ENCODE results near the gene BNC2. TPM values are rescaled to one million over a fixed set of nuclear protein-coding genes. Genes with fewer than 3 reads are reported as not detected.

BNC2 gene
- total and polyA plus RNA-seq, 4 experiments from 2014 or later = not detected

DNA sequence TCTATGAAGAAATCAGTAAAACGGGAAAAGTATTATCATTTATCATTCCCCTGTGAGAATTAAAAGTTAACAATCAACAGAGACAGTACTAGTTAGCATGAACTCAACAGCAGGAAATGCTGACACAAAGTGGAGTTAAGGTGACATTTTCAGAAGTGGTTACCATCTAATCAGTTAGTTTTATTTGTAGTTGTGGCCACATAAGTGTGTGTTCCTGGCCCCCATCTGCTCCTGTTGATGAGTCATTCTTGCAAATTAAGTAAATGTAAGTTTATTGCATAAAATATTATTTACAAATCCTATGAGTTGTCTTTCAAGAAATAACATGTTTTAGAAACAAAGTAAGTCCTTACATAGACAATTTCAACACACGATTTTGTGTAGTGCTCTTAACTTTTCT lies 8.9 kb upstream of the BNC2 start:
- Histone ChIP-seq H3K27ac (ENCODE audit: low read depth, low read length) (no peak overlapping the region), H3K27me3 (ENCODE audit: insufficient read depth, low read length) (no peaks in the 10 kb centered on the region), H3K9me3 (ENCODE audit: control insufficient read depth in 1 of 2, low read length in 2 of 2) (peaks cover 0 to 4% of the 10 kb centered on the region in 2 donors), H3K36me3 (ENCODE audit: insufficient read depth, low read length) (no peaks in the 10 kb centered on the region), H3K4me3 (ENCODE audit: low read length in 2 of 2) (no peak overlapping the region), H3K4me1 (ENCODE audit: insufficient read depth, low read length) (no peaks in the 10 kb centered on the region)
- POLR2A ChIA-PET (ENCODE audit: partially characterized antibody) = no interaction called here
- H3K4me1 Mint-ChIP-seq = no peaks in the 10 kb centered on the region
- CTCF ChIA-PET (ENCODE audit: partially characterized antibody) = no interaction called here
- H3K9me3 Mint-ChIP-seq = peaks cover 2 to 29% (median 8%) of the 10 kb centered on the region in 8 donors
- H3K27me3 Mint-ChIP-seq = no peaks in the 10 kb centered on the region
- DNase-seq = no peak
- no peak overlapping the region for H3K27ac Mint-ChIP-seq
- H3K36me3 Mint-ChIP-seq = no peaks in the 10 kb centered on the region
- no peak overlapping the region for H3K4me3 Mint-ChIP-seq
- intact Hi-C loops (cut with micrococcal nuclease) = no loop called here

DNA sequence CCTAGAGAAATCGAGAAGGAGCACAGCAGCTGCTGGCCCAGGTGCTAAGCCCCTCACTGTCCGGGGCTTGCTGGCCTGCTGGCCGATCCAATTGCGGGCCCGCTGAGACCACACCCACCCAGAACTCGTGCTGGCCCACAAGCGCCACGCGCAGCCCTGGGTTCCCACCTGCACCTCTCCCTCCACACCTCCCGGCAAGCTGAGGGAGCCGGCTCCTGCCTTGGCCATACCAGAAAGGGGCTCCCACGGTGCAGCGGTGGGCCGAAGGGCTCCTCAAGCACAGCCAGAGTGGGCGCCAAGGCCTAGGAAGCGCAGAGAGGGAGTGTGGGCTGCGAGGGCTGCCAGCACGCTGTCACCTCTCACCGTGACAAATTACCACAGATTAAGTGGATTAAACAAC lies 6.8 kb upstream of the BNC2 start:
- no peaks in the 10 kb centered on the region for H3K36me3 ChIP-seq (ENCODE audit: insufficient read depth, low read length)
- no peak overlapping the region for H3K4me3 Mint-ChIP-seq
- CTCF ChIA-PET (ENCODE audit: partially characterized antibody) = no interaction called here

DNA sequence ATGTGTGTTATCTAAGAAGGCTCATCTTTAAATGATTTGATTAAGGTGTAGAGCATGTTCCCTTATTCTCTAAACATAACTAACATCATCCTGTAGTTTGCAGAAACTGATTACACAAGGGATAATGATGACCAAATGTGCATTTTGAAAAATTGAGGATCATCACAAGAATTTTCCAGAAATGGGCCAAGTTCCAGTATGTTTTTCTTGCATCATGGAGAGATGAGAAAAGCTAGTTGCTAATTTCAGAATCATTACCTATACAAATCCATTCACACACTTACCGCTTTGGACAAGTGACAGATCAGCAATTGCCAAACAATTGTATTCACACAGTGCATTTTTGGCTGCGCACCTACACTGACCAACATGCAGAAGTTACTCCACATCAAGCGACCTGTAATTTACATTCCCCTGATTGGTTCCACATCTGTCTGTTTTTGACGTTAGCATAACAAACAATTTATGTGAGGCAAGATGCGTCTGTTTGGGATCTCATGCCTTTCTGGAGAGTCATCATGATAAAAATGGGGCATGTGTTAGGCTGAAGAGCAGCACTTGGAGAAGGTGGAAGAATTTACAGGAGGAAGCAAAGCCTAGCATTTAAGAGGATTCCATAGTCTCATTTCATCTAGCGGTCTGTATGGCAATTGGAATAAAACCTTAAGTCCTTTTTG lies 2.8 kb upstream of the BNC2 start:
- H3K4me1 ChIP-seq (ENCODE audit: insufficient read depth, low read length) = no peaks in the 10 kb centered on the region
- peaks cover 3% of the 10 kb centered on the region for H3K27me3 ChIP-seq (ENCODE audit: insufficient read depth, low read length)
- ChIA-PET CTCF (ENCODE audit: partially characterized antibody) (no interaction called here), POLR2A (ENCODE audit: partially characterized antibody) (no interaction called here)
- DNase-seq = no peak
- intact Hi-C loops (cut with micrococcal nuclease) = no loop called here
- peaks cover 0 to 4% (median 3%) of the 10 kb centered on the region in 4 donors for H3K4me1 Mint-ChIP-seq
- H3K4me3 ChIP-seq (ENCODE audit: low read length in 2 of 2) = no peak overlapping the region
- peaks cover 7 to 15% of the 10 kb centered on the region in 2 donors for H3K27me3 Mint-ChIP-seq
- no peaks in the 10 kb centered on the region for H3K36me3 ChIP-seq (ENCODE audit: insufficient read depth, low read length)
- peaks cover 0 to 4% of the 10 kb centered on the region in 2 donors for H3K9me3 ChIP-seq (ENCODE audit: control insufficient read depth in 1 of 2, low read length in 2 of 2)
- no peak overlapping the region for H3K27ac ChIP-seq (ENCODE audit: low read depth, low read length)
- H3K9me3 Mint-ChIP-seq = peaks cover 0 to 12% (median 6%) of the 10 kb centered on the region in 8 donors
- H3K36me3 Mint-ChIP-seq = no peaks in the 10 kb centered on the region
- no peak overlapping the region for H3K4me3 Mint-ChIP-seq
- no peak overlapping the region for H3K27ac Mint-ChIP-seq

More for the DNA sequence above, 6.8 kb upstream of the BNC2 start:
- Histone ChIP-seq H3K4me3 (ENCODE audit: low read length in 2 of 2) (no peak overlapping the region), H3K27me3 (ENCODE audit: insufficient read depth, low read length) (no peaks in the 10 kb centered on the region), H3K9me3 (ENCODE audit: control insufficient read depth in 1 of 2, low read length in 2 of 2) (peaks cover 0 to 4% of the 10 kb centered on the region in 2 donors), H3K4me1 (ENCODE audit: insufficient read depth, low read length) (no peaks in the 10 kb centered on the region), H3K27ac (ENCODE audit: low read depth, low read length) (no peak overlapping the region)
- peaks cover 2 to 20% (median 9%) of the 10 kb centered on the region in 8 donors for H3K9me3 Mint-ChIP-seq
- no peaks in the 10 kb centered on the region for H3K4me1 Mint-ChIP-seq
- DNase-seq = no peak
- POLR2A ChIA-PET (ENCODE audit: partially characterized antibody) = no interaction called here
- no peak overlapping the region for H3K27ac Mint-ChIP-seq
- H3K27me3 Mint-ChIP-seq = peaks cover 0 to 5% of the 10 kb centered on the region in 2 donors
- no peaks in the 10 kb centered on the region for H3K36me3 Mint-ChIP-seq
- intact Hi-C loops (cut with micrococcal nuclease) = no loop called here

DNA sequence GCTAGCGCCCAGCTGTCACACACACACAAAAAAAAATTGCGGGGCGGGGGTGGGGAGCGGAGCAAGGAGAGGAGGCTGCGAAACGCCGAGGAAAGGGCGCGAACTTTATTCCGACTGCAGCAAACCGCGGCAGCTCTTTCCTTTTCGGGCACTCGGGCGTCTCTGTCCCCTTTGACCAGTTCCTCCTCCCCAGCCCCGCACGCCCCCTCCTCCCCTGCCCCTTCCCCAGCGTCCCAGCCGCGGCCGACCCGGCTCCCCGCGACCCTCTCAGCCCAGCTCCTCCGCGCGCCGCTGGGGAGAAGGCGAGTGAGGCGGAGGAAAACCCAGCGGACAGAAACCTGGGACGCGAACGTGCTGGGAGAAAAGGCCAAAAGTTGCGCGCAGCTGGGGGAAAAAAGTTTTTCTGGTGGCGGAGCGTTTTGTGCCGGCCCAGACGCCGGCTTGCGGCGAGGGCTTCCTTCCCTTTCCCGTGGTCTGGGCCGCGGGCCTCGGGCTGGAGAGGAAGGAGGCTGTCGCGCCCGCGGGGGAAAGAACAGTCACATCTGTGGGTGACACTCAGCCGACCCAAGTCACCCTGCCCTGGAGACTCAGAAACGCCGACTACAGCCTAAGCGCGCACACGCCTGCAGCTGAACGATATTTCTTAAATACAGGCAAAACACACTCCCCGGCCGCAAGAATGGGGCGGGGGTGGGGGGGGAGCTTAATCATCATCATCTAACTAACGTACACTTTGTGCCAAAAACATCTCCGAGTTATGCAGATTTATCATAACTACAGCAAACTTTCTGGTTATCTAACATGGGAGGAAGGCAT lies 1.1 kb upstream of the BNC2 start:
- H3K9me3 ChIP-seq (ENCODE audit: control insufficient read depth in 1 of 2, low read length in 2 of 2) = no peaks in the 10 kb centered on the region
- no peak overlapping the region for H3K27ac Mint-ChIP-seq
- peaks cover 0 to 4% (median 3%) of the 10 kb centered on the region in 4 donors for H3K4me1 Mint-ChIP-seq
- peaks cover 3% of the 10 kb centered on the region for H3K27me3 ChIP-seq (ENCODE audit: insufficient read depth, low read length)
- ChIA-PET POLR2A (ENCODE audit: partially characterized antibody) (no interaction called here), CTCF (ENCODE audit: partially characterized antibody) (no interaction called here)
- H3K4me3 ChIP-seq (ENCODE audit: low read length in 2 of 2) = no peak overlapping the region
- no peaks in the 10 kb centered on the region for H3K36me3 ChIP-seq (ENCODE audit: insufficient read depth, low read length)
- peaks cover 0 to 16% (median 3%) of the 10 kb centered on the region in 8 donors for H3K9me3 Mint-ChIP-seq
- no peak overlapping the region for H3K4me3 Mint-ChIP-seq
- H3K36me3 Mint-ChIP-seq = no peaks in the 10 kb centered on the region
- peaks cover 7 to 15% of the 10 kb centered on the region in 2 donors for H3K27me3 Mint-ChIP-seq
- no peaks in the 10 kb centered on the region for H3K4me1 ChIP-seq (ENCODE audit: insufficient read depth, low read length)
- no peak overlapping the region for H3K27ac ChIP-seq (ENCODE audit: low read depth, low read length)
- intact Hi-C loops (cut with micrococcal nuclease) = no loop called here
- DNase-seq = no peak

DNA sequence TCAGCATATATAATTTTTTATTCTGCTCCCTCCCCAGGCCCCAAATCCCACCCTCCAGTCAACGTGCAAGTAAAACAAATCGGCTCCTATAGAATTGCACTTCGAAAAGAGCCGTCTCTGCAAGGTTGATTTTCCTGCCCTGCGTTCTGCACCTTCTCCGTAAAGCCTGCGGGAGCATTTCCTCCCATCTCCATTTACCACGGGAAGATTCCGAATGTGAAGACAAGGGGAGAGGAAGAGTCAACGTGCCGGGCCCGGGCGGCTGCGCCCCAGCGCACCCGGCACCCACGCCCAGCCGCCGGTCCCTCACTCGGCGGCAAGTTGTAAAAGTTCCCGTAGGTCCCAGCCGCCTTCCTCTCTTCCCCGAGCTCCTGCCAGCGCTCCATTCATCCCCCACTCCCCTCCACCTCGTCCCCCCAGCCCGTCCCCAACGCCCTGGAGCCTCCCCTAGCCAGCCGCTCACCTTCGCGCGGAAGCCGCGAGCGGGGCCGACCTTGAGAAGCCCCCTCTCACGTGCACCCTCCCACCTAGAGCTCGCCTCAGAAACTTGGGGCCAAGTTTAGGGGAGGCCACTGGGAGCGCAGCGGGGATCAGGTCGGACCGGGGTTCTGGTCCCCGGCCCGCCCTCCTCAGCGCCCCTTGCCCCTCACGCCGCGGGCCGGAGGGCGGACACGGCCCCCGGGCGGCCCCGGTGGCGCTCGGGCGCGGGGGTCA lies 431 bp downstream of the BNC2 start:
- Mint-ChIP-seq H3K27ac (no peak overlapping the region), H3K27me3 (peaks cover 7 to 15% of the 10 kb centered on the region in 2 donors), H3K4me3 (no peak overlapping the region), H3K4me1 (peaks cover 0 to 4% (median 3%) of the 10 kb centered on the region in 4 donors), H3K36me3 (no peaks in the 10 kb centered on the region), H3K9me3 (peaks cover 0 to 11% (median 3%) of the 10 kb centered on the region in 8 donors)
- intact Hi-C loops (cut with micrococcal nuclease) = no loop called here
- POLR2A ChIA-PET (ENCODE audit: partially characterized antibody) = no interaction called here
- CTCF ChIA-PET (ENCODE audit: partially characterized antibody) = no interaction called here
- Histone ChIP-seq H3K4me3 (ENCODE audit: low read length in 2 of 2) (no peak overlapping the region), H3K27me3 (ENCODE audit: insufficient read depth, low read length) (peaks cover 3% of the 10 kb centered on the region), H3K27ac (ENCODE audit: low read depth, low read length) (no peak overlapping the region), H3K36me3 (ENCODE audit: insufficient read depth, low read length) (no peaks in the 10 kb centered on the region), H3K4me1 (ENCODE audit: insufficient read depth, low read length) (no peaks in the 10 kb centered on the region), H3K9me3 (ENCODE audit: control insufficient read depth in 1 of 2, low read length in 2 of 2) (no peaks in the 10 kb centered on the region)
- no peak for DNase-seq

DNA sequence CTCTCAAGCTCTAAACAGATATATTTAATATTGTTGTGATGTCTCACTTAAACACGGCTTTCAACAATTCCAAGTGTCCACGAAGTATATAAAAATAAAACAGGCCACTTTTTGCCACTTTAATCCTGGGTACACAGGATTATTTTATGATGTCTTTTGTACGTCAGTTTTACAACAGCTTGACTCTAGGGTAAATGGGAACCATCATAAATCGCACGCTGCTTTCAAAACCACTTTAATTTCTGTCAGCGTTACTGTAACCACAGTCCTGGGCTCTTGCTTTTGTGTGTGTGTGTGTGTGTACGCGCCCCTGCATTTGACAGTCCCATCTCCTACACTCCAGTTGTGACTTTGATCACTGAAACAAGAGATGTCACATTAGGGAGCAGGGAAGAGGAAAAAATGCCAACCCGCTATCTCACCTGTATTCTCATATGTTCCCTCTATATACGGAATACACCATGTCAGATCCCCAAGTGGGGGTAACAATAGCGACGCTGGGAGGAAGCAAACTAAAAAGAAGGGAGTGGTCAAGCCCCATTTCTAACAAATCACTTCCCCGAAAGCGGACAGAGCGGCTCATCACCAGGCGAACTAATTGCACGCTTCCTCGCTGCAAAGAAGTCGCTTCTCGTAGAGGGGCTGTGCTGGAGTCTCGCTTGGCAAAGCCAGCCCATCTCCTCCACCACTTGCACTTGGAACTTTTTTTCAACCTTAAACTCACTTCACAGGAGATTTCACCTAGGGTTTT lies 1.2 kb downstream of the BNC2 start:
- intact Hi-C loops (cut with micrococcal nuclease) = no loop called here

More for the DNA sequence above, 1.2 kb downstream of the BNC2 start:
- no peaks in the 10 kb centered on the region for H3K9me3 ChIP-seq (ENCODE audit: control insufficient read depth in 1 of 2, low read length in 2 of 2)
- Mint-ChIP-seq H3K36me3 (no peaks in the 10 kb centered on the region), H3K9me3 (peaks cover 0 to 12% (median 2%) of the 10 kb centered on the region in 8 donors), H3K4me3 (no peak overlapping the region), H3K27ac (no peak overlapping the region), H3K27me3 (peaks cover 7 to 15% of the 10 kb centered on the region in 2 donors), H3K4me1 (peaks cover 0 to 4% (median 3%) of the 10 kb centered on the region in 4 donors)
- DNase-seq = no peak
- no peaks in the 10 kb centered on the region for H3K4me1 ChIP-seq (ENCODE audit: insufficient read depth, low read length)
- POLR2A ChIA-PET (ENCODE audit: partially characterized antibody) = no interaction called here
- peaks cover 3% of the 10 kb centered on the region for H3K27me3 ChIP-seq (ENCODE audit: insufficient read depth, low read length)
- CTCF ChIA-PET (ENCODE audit: partially characterized antibody) = no interaction called here
- H3K27ac ChIP-seq (ENCODE audit: low read depth, low read length) = no peak overlapping the region
- H3K36me3 ChIP-seq (ENCODE audit: insufficient read depth, low read length) = no peaks in the 10 kb centered on the region
- H3K4me3 ChIP-seq (ENCODE audit: low read length in 2 of 2) = no peak overlapping the region

Measured in CD4-positive, alpha-beta memory T cell (primary cell).